HG02571 (cell line): Measurements from ENCODE around the gene TMEM151B.
"Not testable (repeated sequence)": the region's sequence is repeated elsewhere in the genome, so short reads cannot be mapped to it uniquely, and the experiment has no call there.

ENCODE experiments used
- ATAC-seq: cut with Tn5 transposase; IDR thresholded peaks from one replicate; pipeline ENCODE4 v1.9.1; 2021; ENCODE audit warnings: mild to moderate bottlenecking, moderate library complexity; ENCODE audit not compliant: unreplicated experiment

Gene TMEM151B

DNA sequence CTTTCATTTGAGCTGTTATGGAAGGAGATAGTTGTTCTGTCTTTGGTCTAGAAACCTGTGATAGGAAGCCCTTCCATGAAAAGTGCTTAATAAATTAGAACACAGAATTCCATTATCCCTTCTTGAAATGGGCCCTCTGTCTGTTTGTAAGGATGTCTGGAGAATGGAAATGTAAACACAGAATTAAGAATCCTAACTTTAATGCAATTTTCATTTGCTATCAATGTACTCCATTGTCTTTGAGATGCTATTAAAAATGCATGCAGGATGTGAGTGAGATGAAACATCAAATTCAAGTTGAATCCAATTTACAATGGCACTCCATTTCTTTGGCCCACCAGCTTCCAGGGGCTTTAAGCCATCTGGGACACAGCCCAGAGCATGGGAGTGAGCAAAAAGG is 56.8 kb downstream of the TMEM151B start:
- no peak for ATAC-seq

- ATAC-seq: no peak
These were observed 57.5 kb downstream of the TMEM151B start for GRCh38 chr6:44327760-44328159.

GRCh38 chr6:44328203-44328602 is 58.0 kb downstream of the TMEM151B start:
- not testable (repeated sequence) for ATAC-seq

DNA sequence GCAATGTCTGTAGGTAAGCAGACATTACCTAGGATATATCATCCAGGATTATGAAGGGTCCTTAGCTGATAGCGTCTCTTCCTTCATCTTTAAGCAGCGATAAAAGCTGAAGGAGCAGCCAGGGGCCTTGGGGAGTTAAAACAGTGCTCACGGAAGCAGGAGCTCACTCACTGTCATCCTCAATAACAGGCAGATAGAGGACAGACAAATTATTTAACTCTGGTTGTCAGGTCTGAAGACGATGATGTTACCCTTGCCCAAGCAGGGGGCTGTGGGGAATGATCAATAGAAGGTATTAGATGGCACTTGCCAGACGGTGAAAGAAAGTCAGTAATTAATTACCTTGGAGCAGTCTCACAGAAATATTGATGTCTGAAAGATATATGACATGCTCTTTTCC is 59.6 kb downstream of the TMEM151B start:
- ATAC-seq: no peak

GRCh38 chr6:44332585-44332984 is 62.3 kb downstream of the TMEM151B start:
- no peak for ATAC-seq

DNA sequence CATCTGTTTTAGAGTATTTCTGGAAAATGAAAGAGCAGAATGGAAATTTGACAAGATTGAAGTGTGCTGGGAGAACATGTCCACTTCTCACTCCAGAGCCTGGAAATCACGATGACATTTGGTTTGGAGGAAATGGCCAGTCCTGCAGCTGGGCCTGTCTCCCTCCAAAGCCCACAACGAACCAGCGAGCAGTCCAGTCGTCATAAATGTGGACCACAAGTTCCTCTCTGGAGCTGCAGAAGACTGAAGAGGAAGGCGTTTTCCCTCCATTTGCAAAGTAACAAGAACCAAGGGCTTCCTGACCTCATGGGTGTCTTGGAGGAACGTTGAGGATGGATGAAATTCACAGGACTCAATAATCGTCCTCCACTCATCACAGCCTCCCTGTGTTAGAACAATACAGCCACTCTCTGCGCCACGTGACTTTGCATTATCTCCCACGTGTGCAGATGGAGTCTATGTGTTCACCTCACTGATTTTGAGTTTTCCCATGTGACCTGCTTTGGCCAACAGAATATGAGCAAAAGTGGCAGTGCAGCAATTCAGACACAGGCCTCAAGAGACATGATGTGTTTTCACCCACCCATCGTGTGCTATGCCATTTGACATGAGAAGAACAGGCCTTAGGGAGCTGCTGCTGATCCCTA is 63.1 kb downstream of the TMEM151B start:
- no peak for ATAC-seq

DNA sequence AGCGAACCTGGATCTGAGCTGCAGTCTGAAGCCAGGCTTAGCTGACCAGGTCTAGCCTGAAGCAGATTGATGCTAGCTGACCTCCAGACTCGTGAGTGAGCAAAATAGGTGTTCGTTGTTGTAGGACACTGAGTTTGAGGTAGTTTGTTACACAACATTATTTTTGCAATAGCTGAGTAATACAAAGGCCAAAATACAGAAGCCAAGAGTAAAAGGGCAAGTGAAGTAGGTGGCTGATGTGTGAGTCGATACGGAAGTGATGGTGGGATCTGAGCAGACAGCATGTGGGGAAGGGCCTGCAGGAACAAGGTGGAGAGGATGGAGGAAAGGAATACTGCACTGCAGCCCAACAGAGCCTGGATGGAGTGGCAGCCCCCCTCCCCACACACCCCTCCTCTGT is 63.7 kb downstream of the TMEM151B start:
- ATAC-seq: no peak

- ATAC-seq: no peak
These were observed 65.4 kb downstream of the TMEM151B start for GRCh38 chr6:44335631-44336030.

- peak; percentile 54 for ATAC-seq
These were observed 68.2 kb downstream of the TMEM151B start for GRCh38 chr6:44338228-44339122.

DNA sequence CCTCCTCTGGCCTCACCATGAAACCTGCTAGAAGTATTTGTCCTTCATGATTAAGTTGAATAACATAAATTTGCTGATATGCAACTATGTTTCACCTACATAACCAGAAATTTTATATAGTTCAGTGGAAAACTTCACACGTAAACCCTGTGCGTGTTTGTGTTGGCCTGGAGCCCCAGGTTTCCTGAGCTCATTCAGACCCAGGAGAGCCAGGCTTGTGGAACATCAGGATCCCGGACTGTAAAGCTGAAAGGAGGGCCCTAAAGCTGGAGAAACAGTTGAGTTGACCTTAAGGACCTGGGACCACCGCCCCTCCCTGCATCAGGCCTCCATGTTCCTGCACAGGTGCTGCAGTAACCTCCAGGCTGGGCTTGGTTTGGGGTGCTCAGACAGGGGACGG is 69.1 kb downstream of the TMEM151B start:
- no peak for ATAC-seq

DNA sequence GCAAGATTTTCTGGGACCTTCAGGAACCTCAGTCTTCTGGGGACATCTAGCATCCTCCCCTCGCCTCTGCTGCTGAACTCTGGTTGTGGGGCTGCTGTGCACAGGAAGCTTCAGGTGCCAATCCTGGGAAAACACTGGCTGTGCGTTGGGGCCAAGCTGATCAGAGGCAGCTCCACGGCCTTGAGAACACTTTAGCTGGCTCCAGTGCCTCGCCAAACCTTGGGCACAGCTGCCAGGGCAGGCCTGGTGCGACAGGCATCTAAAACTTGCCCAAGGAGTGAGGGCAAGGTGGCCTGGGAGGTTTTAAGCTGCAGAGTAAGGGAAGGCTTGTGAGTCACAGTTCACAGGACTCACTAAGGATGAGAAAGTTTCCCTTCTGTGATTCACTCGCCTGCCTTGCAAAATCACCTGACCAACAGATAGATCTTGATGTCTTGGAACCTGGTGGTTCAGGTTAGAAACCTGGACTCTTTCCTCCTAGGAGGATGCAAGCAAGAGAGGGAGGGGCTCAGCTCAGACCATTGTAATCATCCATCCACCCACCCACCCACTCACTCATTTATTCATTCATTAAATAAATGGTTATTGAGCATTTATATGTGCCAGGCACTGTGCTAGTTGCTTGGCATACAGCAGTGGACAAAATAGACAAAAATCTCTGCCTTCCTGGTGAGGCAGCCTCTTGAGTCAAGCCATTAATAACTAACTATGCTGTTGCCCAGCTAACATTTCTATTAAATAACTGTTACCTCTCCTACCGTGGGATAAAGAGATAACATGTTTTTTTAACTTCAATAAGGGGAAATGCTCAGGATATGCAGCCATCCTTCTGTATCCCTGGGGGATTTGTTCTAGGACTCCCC is 69.7 kb downstream of the TMEM151B start:
- no peak for ATAC-seq

- no peak for ATAC-seq
These were observed 71.0 kb downstream of the TMEM151B start for GRCh38 chr6:44341095-44341890.

DNA sequence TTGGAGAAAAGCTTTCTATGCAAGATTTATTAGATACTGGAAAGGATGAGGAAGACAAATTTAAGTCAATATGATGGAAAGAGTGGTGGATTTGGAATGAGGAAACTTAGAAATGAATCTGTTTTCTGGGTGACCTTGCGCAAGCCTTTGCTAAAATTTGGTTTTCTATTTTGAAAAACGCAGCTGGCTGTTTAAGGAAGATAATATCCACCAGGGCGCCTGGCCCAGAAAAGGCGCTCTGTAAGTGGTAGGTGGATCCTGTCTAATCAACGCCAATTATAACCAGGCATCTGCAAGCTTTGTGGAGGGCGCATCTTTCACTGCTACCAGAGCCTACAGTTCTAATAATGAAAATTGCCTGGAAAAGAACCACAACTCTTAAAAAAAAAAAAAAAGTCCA is 71.8 kb downstream of the TMEM151B start:
- no peak for ATAC-seq

DNA sequence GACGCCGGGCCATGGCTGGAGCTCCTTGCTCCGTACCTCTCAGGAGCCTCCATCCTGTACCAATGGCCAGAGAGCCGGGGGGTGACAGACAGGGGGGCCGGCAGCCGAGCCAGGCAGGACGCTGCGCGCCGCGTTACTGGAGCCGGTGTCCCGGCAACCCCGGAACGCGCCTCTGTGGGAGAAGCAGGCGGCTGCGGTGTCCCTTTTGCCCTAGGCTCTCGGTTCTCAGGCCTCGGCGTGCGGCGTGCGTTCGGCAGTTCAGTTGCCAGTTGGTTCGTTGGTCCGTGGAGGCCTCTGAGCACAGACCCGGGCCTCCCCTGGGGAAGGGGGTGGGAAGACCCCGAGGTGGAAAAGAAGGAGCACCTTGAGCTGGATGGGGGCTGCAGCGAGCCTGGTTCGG is 72.2 kb downstream of the TMEM151B start, which contains the start of gene SPATS1:
SPATS1 (plus strand) TSS at position 162 of the 400 bp plus-strand sequence. CDS start 446 bp downstream, outside the sequence.
- ATAC-seq: no peak

DNA sequence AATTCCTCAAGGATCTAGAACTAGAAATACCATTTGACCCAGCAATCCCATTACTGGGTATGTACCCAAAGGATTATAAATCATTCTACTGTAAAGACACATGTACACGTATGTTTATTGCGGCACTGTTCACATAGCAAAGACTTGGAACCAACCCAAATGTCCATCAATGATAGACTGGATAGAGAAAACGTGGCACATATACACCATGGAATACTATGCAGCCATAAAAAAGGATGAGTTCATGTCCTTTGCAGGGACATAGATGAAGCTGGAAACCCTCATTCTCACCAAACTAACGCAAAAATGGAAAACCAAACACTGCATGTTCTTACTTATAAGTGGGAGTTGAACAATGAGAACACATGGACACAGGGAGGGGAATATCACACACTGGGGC is 76.6 kb downstream of the TMEM151B start:
- not testable (repeated sequence) for ATAC-seq

GRCh38 chr6:44349904-44350649 is 79.8 kb downstream of the TMEM151B start:
- no peak for ATAC-seq

- not testable (repeated sequence) for ATAC-seq
These were observed 80.4 kb downstream of the TMEM151B start for GRCh38 chr6:44350650-44350994.

DNA sequence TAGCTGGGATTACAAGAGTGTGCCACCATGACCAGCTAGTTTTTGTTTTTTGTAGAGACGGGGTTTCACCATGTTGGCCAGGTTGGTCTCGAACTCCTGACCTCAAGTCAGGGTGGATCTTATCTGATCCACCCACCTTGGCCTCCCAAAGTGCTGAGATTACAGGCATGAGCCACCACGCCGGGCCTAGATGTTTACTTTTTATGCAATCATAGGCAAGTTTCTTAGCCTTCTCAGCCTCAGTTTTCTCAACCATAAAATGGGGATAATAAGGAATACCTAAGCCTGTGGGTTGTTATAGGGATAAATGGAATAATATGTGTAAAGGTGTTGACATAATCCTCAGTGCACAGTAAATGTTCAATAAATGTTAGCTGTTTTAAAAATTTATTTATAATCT is 82.0 kb downstream of the TMEM151B start:
- no peak for ATAC-seq

- ATAC-seq: no peak
These were observed 83.1 kb downstream of the TMEM151B start for GRCh38 chr6:44353336-44353735.

- ATAC-seq: no peak
These were observed 85.4 kb downstream of the TMEM151B start for GRCh38 chr6:44355640-44356039.
